Loucy (cell line): ENCODE results near the gene KCMF1.

ENCODE experiments used
- H2AFZ ChIP-seq: fragments of 200-600 bp; sonication (generic); 2 replicates; pipeline ENCODE4 v1.6.0; 2016; ENCODE audit warnings: antibody characterized with exemption, mild to moderate bottlenecking, low read length, moderate library complexity
- H3F3A ChIP-seq: fragments of 200-600 bp; 2 replicates; pipeline ENCODE4 v1.6.0; 2016; ENCODE audit warnings: antibody characterized with exemption, low read depth, mild to moderate bottlenecking
- H3K27me3 ChIP-seq: fragments of 200-600 bp; sonication (generic); 2 replicates; pipeline ENCODE4 v1.6.1; 2014; ENCODE audit warnings: low read length, mild to moderate bottlenecking; ENCODE audit not compliant: insufficient read depth, poor library complexity, severe bottlenecking
- H3K36me3 ChIP-seq: fragments of 200-600 bp; sonication (generic); 2 replicates; pipeline ENCODE4 v1.6.1; 2016; ENCODE audit warnings: low read length; ENCODE audit not compliant: insufficient read depth
- H3K4me1 ChIP-seq: fragments of 200-600 bp; sonication (generic); 2 replicates; pipeline ENCODE4 v1.5.1; 2014; ENCODE audit warnings: low read length, mild to moderate bottlenecking; ENCODE audit not compliant: insufficient read depth, poor library complexity, severe bottlenecking
- H3K4me2 ChIP-seq: fragments of 200-600 bp; sonication (generic); 2 replicates; pipeline ENCODE4 v1.6.0; 2014; ENCODE audit warnings: antibody characterized with exemption, low read length, low read depth, mild to moderate bottlenecking; ENCODE audit not compliant: poor library complexity, severe bottlenecking
- H3K4me3 ChIP-seq: fragments of 200-600 bp; sonication (generic); 2 replicates; pipeline ENCODE4 v1.5.1; 2014; ENCODE audit warnings: low read length, mild to moderate bottlenecking, mixed read lengths; ENCODE audit not compliant: poor library complexity, severe bottlenecking
- H3K79me2 ChIP-seq: fragments of 200-600 bp; sonication (generic); 2 replicates; pipeline ENCODE4 v1.6.1; 2014; ENCODE audit warnings: low read length; ENCODE audit not compliant: insufficient read depth
- H3K9ac ChIP-seq: fragments of 200-600 bp; sonication (generic); 2 replicates; pipeline ENCODE4 v1.6.0; 2014; ENCODE audit warnings: mild to moderate bottlenecking, low read depth, low read length, moderate library complexity; ENCODE audit not compliant: poor library complexity, severe bottlenecking
- H3K9me2 ChIP-seq: fragments of 200-600 bp; sonication (generic); replicated peaks from 2 replicates; pipeline ENCODE4 v1.6.1; 2016; ENCODE audit warnings: low read depth, low read length, mixed read lengths
- H3K9me3 ChIP-seq: fragments of 200-600 bp; sonication (generic); 2 replicates; pipeline ENCODE4 v1.6.1; 2014; ENCODE audit warnings: mild to moderate bottlenecking, antibody characterized with exemption, low read length, low read depth; ENCODE audit not compliant: insufficient read depth
- H4K20me1 ChIP-seq: fragments of 200-600 bp; sonication (generic); 2 replicates; pipeline ENCODE4 v1.6.0; 2014; ENCODE audit warnings: antibody characterized with exemption, low read length, mild to moderate bottlenecking; ENCODE audit not compliant: insufficient read depth, poor library complexity, severe bottlenecking
- EZH2phosphoT487 ChIP-seq: fragments of 200-600 bp; IDR thresholded peaks from 2 replicates; pipeline ENCODE4 v1.6.1; 2018; ENCODE audit warnings: antibody characterized with exemption, mild to moderate bottlenecking, moderate library complexity, borderline replicate concordance
- TF ChIP-seq, protein P1 (sequence below): fragments of 200-600 bp; sonication (generic); conservative IDR thresholded peaks from 2 replicates; pipeline ENCODE4 v1.5.1; 2014; ENCODE audit warnings: mild to moderate bottlenecking, antibody characterized with exemption, low read length

Gene KCMF1

DNA sequence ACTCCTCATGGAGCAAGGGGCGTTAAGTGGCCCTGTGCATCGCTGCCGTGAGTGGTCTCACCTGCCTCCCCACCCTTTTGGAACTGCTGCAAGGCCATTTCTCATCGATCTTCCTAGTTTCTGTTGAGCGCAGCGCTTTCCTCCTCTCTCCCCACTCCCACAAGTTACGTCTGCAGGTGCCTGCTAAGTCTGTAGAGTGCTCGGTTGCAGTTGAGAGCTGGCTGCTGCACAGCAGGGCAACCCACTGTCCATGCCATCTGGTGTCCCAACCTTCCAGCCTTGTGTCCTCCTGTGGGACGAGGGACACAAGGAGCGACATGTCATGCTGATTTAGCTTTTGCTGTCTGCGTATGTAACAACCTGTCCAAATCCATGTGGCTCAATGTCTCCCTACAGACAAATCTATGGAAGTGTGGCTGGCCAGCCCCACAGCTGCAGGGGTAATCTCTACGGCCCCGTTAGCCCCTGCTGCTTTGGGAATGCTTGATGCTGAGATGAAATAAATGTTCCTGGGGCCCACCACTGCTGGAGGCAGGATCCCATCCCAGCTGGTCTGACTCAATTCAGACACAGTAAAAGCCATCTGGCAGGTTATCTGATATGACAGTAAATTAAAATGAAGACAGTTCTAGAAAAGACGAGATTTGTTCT, 94.1 kb downstream of the KCMF1 start:
- H3K36me3 ChIP-seq, result no peaks in the 10 kb centered on the region
- H3K27me3 ChIP-seq, result no peaks in the 10 kb centered on the region
- no peak overlapping the region for H3K4me2 ChIP-seq
- H2AFZ ChIP-seq, result no peak overlapping the region
- no peak overlapping the region for H3K9ac ChIP-seq
- no peaks in the 10 kb centered on the region for H3F3A ChIP-seq
- H3K4me1 ChIP-seq, result peaks cover 2% of the 10 kb centered on the region
- H3K9me2 ChIP-seq, result no peaks in the 10 kb centered on the region
- no peak for TF ChIP-seq EZH2phosphoT487
- TF ChIP-seq, protein P1, sequence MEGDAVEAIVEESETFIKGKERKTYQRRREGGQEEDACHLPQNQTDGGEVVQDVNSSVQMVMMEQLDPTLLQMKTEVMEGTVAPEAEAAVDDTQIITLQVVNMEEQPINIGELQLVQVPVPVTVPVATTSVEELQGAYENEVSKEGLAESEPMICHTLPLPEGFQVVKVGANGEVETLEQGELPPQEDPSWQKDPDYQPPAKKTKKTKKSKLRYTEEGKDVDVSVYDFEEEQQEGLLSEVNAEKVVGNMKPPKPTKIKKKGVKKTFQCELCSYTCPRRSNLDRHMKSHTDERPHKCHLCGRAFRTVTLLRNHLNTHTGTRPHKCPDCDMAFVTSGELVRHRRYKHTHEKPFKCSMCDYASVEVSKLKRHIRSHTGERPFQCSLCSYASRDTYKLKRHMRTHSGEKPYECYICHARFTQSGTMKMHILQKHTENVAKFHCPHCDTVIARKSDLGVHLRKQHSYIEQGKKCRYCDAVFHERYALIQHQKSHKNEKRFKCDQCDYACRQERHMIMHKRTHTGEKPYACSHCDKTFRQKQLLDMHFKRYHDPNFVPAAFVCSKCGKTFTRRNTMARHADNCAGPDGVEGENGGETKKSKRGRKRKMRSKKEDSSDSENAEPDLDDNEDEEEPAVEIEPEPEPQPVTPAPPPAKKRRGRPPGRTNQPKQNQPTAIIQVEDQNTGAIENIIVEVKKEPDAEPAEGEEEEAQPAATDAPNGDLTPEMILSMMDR, result no peak
- H4K20me1 ChIP-seq, result no peaks in the 10 kb centered on the region
- no peaks in the 10 kb centered on the region for H3K79me2 ChIP-seq
- H3K9me3 ChIP-seq, result no peaks in the 10 kb centered on the region
- H3K4me3 ChIP-seq, result no peak overlapping the region

DNA sequence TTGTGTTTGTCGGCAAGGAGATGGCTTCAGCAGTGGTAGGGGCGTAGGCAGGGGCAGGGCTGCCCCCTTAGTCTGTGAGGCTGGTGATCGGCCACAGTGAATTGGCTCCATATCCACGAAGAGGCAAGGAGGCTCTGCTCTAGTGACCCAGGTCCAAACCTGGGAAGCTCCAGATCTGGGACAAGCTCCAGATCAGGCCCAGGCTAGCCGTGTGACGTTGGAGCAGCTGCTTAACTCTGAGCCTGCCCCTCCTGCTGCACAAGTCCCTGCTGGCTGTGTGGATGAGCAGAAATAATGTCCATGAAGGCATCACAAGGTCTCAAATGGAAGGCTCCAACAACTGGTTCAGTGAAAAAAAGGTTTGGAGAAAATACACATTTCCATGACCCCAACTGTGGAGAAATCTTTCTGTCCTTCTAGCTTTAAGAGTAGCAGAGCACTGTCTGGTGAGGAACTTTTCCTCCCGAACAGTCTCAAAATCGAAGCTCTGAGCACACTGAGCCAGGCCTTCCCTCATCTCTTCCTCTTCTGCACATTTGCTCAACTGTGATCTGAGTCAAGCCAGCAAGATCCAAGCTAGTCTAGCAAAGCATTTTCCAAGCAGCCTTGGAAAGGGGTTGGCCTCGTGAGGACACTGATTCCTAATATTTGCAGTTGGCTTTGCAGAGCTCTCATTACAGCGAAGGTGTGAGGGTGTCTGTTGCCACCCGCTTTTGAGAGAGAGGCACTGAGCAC, 95.2 kb downstream of the KCMF1 start:
- Histone ChIP-seq H3K79me2 (no peaks in the 10 kb centered on the region), H3K4me2 (no peak overlapping the region)

DNA sequence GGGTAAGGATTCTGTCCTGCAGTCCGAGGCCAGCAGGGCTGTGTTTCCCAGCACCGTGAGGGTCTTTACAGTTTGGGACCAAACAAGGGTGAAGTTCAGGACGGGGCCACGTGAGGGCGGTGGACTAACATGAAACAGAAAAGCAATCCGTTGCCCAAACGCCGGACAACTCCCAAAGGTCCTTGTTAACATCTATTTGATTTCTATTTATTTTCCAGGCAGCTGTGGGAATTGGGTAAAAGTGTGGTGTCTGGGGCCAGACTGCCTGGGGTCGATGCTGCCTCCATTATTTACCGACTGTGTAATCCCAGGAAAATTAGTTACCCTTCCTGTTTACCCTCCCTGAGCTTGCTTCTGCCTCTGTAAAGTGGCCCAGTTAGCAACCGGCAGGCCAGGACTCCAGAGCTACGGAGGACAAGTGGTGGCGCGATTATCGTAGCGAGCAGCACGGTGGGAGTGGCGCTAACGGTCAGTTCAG, 96.0 kb downstream of the KCMF1 start:
- Histone ChIP-seq H3K4me1 (peaks cover 2% of the 10 kb centered on the region), H3K4me3 (peak overlapping the region; percentile 16), H2AFZ (peak overlapping the region; percentile 77), H3K79me2 (no peaks in the 10 kb centered on the region), H3K36me3 (no peaks in the 10 kb centered on the region), H3K4me2 (no peak overlapping the region), H4K20me1 (no peaks in the 10 kb centered on the region), H3F3A (no peaks in the 10 kb centered on the region), H3K9me3 (no peaks in the 10 kb centered on the region), H3K9ac (no peak overlapping the region), H3K27me3 (no peaks in the 10 kb centered on the region), H3K9me2 (no peaks in the 10 kb centered on the region)
- no peak for TF ChIP-seq EZH2phosphoT487
- TF ChIP-seq, protein P1, result peak; percentile 82

More for the DNA sequence above, 95.2 kb downstream of the KCMF1 start:
- H3K36me3 ChIP-seq, result no peaks in the 10 kb centered on the region
- H3K4me1 ChIP-seq, result peaks cover 2% of the 10 kb centered on the region
- no peak overlapping the region for H2AFZ ChIP-seq
- TF ChIP-seq, protein P1, result no peak
- TF ChIP-seq EZH2phosphoT487, result no peak
- no peaks in the 10 kb centered on the region for H3F3A ChIP-seq
- H3K27me3 ChIP-seq, result no peaks in the 10 kb centered on the region
- H4K20me1 ChIP-seq, result no peaks in the 10 kb centered on the region
- H3K9me2 ChIP-seq, result no peaks in the 10 kb centered on the region
- H3K9ac ChIP-seq, result no peak overlapping the region
- H3K9me3 ChIP-seq, result no peaks in the 10 kb centered on the region
- no peak overlapping the region for H3K4me3 ChIP-seq
